GM19193 (cell line): Measurements from ENCODE around the gene REXO5.

Source experiments
- POLR2A ChIP-seq: IDR thresholded peaks from 4 replicates; pipeline ENCODE4 v1.6.1; 2011; ENCODE audit not compliant: insufficient read depth, insufficient read length; ENCODE audit errors: extremely low read depth

Gene REXO5

DNA sequence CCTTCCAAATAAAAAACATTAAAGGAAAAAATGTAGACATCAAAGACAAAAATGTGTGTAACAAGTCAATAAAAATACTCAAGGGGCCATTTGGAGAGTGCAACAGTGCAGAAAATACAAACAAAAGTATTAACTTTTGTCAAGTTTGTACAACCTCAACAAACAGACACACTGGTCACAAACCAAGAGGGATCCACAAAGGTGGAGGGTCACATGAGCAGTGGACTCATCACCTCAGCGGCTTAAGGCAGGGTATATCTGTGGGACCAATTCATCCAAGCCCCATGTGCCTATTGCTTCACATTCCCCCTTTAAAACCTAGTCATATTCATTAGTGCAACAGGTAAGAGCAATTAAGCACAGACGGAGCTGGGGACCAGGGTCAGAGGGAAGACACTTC is 48.6 kb downstream of the REXO5 start:
- no peak for TF ChIP-seq POLR2A

DNA sequence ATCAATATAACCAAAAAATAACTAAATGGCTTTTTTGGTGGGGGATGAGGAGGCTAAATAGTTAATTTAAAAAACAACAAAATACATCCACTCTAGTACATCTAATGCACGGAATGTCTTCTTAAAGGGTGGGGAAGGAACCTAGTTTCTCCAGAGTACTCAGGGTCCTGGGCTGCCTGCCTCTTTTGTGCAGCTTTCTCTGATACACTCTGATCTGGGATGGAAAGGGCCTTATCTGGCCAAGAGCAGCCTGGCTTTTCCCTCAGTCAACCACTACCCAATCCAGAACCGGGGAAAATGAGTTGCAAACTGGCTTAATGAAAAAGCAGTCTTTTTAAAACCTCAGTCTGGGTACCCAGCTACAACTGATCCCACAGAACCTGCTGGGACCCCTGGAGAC is 51.0 kb downstream of the REXO5 start:
- TF ChIP-seq POLR2A = no peak

DNA sequence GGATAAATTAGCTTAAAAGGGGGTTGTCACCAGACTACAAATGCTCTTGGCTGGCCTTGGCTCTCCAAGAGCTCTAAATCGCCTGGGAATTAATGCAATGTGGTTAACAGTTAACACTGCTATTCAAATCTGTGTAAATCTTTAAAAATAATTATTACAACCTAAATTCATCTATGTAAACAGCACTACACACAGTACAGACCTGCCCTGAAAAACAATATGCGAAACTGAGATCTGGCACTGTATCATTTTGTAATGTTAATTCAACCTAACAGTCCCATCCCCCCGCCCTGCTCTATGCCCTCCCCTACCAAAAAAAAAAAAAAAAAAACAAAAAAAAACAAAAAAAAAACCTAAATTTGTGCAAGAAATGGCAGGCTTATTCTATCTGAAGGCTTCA is 52.9 kb downstream of the REXO5 start:
- no peak for TF ChIP-seq POLR2A

DNA sequence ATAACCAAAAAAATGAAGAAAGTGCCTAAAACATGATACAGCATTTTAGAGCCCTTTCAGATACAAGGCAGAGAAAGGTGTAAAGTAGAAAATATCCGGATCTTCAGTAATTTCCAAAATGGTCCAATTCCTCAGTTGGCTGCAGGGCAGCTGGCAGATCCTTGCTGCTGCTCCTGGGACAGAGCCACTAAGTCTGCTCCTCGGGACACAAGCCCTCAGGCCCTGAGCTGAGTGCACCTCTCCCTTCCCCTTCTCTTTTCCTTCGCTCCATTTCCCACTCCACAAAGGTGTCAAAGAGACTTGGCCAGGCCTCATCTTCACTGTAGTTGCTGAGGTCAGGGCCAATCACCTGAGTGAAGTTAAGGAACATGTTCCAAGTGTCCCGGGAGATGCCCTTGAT is 53.4 kb downstream of the REXO5 start:
- no peak for TF ChIP-seq POLR2A

DNA sequence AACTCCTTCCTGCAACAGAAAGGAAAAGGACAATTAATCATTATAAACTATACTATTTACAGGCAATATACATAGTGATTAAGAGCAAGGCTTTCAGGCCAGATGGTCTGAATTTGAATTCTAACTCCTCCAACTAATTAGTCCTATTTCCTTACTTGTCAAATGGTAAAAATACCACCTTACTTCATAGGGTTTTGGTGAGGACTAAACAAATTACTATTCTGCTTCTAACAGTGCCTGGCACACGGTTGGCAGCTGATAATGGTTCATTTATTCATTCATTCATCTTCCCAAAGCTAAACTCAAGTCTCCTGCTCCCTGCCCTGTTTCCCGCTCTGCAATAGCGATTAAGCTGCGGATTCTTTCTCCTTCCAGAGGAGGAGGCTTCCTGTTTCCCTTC is 54.0 kb downstream of the REXO5 start:
- TF ChIP-seq POLR2A = no peak

DNA sequence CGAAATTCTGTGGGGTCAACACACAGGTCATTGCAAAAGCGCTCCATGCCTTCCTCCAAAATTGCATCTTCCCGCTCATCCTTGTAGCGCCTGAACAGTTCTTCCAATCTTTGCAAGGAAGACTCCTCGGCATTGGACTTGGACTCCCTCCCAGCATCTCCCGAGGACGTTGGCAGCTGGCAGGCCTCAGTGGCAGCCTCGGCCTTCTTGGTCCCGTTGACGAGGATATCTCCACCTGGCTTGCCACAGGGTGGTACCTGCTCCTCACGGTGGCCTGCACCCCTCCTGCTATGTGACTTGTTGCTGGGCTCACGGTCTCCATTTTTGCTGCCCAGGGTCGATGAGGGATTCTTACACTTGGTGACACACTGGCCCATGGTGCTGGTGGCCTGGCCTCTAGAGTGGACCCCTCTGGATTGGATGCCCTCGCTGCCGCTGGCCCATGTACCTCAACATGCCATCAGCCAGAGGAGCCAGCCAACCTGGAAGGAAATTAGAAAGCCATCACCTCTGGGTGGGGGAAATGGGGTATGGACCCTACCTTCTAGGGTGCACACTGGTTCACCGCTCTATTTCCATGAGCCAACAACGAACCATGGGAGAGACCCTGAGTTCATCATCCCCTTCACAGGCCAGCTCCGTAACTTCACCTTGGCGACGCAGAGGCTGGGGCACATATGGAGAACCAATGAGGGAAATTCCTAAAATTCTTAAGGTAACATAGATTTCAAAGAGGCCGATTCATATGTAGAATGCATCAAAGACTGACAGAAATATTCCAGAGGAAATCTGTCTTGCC is 56.0 kb downstream of the REXO5 start:
- no peak for TF ChIP-seq POLR2A

DNA sequence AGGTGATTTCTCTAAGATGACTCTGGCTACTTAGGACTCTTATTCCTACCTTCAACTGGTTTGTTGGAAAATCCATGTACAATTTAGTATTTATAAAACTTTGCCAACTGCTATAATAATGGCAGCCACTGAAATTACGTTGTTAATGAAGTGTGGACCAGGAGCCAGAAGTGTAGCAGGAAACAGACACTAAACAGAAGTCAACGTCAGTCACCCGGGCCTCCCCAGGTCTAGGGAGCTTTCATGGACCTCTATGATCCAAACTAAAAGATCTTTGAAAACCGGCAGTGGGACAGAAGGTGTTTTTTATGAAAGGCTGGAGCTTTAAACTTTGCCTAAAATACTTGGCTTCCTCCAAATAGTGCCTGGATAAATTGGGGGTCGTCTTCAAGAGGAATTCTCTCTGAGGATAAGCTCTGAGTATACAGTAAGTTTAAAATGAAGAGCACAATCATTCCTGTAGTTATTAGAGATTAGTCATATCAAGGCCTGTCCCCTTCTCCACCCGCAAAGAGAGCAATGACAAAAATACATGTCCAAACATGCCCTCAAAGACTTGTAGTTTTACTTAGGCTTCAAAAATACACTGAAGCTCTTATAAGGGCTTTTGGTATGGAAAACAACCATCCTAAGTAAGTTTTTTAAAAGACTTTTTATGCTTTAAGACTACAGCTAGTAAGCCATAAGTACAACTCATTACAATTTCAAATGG is 59.2 kb downstream of the REXO5 start:
- no peak for TF ChIP-seq POLR2A

DNA sequence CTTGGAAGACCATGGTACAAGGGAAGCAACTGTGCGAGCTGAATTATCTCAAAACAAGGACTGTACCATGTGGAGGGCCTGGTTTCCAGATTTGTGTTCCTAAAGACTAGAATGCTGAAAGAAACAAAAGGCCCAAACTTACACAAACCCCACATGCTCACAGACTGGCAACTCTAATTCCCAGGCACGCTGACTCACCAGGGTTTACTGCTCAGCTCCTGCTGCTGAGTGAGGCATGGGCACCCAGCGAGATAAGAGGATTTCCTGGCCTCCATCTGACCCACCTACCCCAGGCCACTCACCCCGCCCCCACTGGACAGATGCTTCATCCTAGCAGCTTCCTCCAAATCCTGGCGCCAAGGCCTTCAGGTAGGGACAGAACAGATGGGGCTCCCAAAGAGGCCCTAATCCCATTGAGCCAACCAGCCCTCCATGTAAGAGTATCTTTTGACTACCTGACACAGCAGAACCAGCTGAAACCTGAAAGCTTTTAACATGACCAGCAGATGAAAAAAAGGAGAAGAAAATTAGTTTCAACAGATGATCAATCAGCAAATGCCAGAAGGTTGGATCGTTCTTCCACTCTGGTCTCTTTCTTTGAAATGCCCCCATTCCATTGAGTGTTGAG is 59.9 kb downstream of the REXO5 start:
- no peak for TF ChIP-seq POLR2A

DNA sequence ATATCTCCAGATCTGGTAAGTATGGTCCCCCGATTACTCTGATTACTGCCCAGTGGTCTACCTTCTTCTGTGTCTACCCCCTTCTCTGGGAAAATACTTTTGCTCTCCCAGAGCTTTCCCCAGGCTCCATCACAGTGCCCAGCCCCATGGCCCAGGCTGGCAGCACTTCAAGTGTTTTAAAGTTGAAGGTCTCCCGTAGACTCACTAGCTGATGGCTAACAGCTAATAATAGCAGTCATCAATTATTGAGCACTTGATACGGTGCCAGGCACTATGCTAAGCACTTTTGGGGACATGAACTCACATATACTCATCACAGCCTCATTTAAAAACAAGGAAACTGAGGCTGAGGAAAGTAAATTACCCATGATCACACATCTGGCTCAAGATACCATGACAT is 60.5 kb downstream of the REXO5 start:
- no peak for TF ChIP-seq POLR2A

DNA sequence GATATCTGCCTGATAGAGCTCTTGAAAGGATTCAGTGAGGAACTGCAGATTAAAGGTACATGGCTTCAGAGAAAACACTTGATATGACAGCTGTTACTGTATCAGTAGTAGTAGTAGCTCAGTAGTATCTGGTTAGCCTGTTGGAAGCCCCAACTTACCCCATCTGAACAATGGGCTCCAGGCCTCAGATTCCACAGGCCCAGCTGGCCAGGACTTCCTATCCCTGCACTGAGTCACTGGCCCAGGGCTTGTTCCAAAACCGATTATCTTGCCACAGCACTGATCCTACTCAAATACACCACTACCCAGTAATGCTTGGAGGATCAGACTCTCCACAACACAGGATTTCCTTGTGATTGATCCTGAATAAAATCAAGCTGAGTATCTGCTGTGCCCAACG is 61.3 kb downstream of the REXO5 start:
- TF ChIP-seq POLR2A = no peak

DNA sequence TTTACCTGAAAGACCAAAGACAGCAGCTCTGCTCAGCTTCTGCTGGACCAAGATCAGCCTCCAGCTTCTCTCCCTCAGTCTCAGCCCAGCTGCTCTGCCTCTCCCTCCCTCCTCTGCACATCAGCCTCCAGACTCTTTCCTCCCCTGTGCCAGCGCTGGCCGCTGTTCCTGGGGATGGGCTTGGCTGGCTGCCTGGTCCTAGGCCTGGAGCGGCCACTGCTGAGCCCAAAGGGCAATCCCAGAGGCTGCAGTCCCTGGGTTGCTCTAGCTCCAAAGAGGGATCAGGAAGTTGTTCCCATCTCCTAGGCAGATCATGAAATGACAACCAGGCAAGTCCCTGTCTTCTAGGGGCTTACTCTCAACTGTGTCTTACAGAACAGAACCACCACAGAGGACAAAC is 62.6 kb downstream of the REXO5 start:
- no peak for TF ChIP-seq POLR2A

DNA sequence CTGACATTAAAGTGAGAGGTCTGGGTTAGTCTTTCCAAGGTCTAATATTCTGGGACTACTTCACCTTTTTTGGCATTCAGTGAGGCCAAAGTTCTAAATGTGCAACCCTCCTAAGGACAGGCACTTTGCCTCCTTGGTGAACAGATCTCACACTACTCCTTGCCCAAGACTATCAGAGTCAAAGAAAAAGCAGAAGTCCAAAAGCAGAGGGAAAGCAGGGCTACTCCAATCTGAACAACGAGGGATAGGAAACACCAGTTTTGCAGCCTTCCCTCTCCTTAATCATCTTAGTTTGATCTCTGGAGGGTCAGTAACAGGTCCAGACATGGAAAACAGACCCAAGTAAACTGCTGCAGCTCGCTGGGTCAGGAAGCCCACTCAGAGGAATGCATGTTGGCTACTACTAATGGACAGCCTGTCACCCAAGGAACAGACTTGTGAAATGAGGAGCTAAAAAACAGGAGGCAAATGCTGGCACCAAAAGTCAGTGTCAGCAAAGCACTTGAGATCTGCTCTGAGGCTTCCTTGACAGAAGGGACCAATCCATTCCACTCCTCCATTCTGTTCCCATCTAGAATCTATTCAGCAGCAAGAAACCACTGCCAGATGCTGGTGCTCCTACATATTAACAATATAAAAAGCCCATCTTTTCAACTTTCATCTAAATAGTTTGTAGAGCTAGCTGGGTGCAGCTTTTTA is 63.9 kb downstream of the REXO5 start:
- no peak for TF ChIP-seq POLR2A

DNA sequence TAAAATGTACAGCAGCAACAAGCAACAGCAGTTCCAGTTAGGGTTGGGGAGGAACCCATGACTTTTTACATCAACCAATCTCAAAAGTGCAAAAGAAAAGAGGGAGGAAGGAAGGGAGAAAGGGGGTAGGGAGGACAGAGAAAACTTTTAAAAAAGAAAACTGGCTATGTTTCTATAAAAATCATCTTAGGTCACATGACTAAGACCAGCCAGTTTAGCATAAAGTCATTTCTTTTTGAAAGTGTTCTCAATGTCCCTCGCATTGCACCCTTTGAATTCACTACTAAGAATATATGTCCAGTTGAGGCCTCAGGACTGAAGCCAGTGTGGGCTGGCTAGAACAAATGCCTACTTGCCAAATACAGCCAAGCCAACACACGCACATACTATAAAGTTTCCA is 64.9 kb downstream of the REXO5 start:
- TF ChIP-seq POLR2A = no peak

DNA sequence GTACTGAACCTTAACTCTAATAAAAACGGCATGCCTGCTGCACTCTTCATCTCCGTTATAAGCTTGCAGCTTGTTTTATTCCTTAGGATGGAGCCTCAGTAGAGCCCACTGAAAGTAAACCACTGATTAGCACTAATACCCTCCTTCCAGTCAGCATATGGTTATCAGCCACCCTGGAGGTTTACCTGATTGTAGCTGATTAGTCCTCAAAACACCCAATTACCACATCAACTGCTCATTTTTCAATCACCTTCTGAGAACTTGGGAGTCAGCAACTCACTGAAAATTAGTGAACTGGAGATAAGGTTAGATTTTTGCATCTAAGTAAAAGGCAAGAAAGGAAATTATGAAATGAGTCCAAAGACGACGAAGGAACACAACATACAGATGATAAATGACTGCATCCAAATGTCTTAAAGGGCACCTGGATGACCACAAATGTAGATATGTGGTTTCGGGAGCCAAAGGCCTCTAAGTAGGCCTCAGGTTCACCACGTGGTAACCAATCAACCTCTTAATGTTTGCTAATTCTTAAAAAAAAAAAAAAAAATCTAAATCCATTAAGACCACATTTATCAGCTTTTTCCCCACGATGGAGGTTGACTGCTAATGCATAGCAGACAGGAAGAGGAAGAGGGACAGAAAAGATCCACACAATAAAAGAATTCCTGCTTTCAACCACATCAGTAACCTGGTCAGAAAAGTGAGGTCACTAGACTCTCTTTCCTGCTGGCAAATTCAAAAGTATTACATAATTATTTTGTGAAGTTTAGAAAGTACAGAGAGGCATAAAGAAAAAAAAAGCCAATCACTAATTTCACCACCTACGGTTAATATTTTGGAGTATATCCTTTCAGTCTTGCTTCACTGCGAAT is 65.9 kb downstream of the REXO5 start:
- TF ChIP-seq POLR2A = no peak
